ENCODE measurements around the gene AUTS2. TPM values are rescaled to one million over a fixed set of nuclear protein-coding genes. Genes with fewer than 3 reads are reported as not detected.

The AUTS2 gene
- total and polyA plus RNA-seq, 2 of the 8 experiments (the other 6 are each of a cell fraction or from before 2014, with no cell fraction given): 25.9 to 101 TPM

- Histone ChIP-seq H3K14ac (ENCODE audit: insufficient read length) (no peak overlapping the region), H3K36me3 (ENCODE audit: control insufficient read depth in 2 of 4, insufficient read depth in 4 of 4, low read length in 3 of 4) (no peaks in the 10 kb centered on the region), H3K4me2 (ENCODE audit: insufficient read depth in 1 of 2, low read depth in 2 of 2, low read length in 2 of 2) (no peak overlapping the region), H3K56ac (replicated peaks; ENCODE audit: insufficient read length, low read depth, low read length) (no peak overlapping the region), H2BK12ac (ENCODE audit: low read depth, low read length) (no peak overlapping the region), H3K79me1 (ENCODE audit: low read depth, low read length) (no peaks in the 10 kb centered on the region), H2BK5ac (ENCODE audit: low read depth, low read length) (no peak overlapping the region), H3K4ac (replicated peaks; ENCODE audit: insufficient read length, low read depth, low read length) (no peak overlapping the region), H3K4me3 (ENCODE audit: extremely low read depth in 1 of 4, insufficient read depth in 2 of 4, low read depth in 3 of 4, low read length in 4 of 4) (no peak overlapping the region), H3K79me2 (ENCODE audit: control insufficient read depth in 1 of 2, insufficient read depth in 2 of 2, low read length in 2 of 2) (no peaks in the 10 kb centered on the region), H3K9me3 (ENCODE audit: insufficient read depth in 2 of 2, low read depth in 1 of 2, low read length in 1 of 2) (no peaks in the 10 kb centered on the region), H2BK120ac (replicated peaks; ENCODE audit: low read depth, low read length) (no peak overlapping the region), H3K27me3 (replicated peaks in 1 of 4; ENCODE audit: control insufficient read depth in 3 of 4, extremely low read depth in 1 of 4, insufficient read depth in 3 of 4, low read length in 3 of 4) (no peaks in the 10 kb centered on the region), H2AFZ (ENCODE audit: low read length) (no peak overlapping the region), H2BK15ac (ENCODE audit: low read length) (no peak overlapping the region), H3K9ac (replicated peaks in 1 of 4; ENCODE audit: extremely low read depth in 1 of 4, low read depth in 3 of 4, low read length in 3 of 4) (no peak overlapping the region), H4K91ac (replicated peaks; ENCODE audit: insufficient read length, low read length) (no peak overlapping the region), H3K4me1 (replicated peaks in 1 of 4; ENCODE audit: control insufficient read depth in 3 of 4, insufficient read depth in 4 of 4, low read length in 3 of 4) (no peaks in the 10 kb centered on the region), H4K20me1 (replicated peaks in 1 of 2; ENCODE audit: control insufficient read depth in 1 of 2, insufficient read depth in 2 of 2, low read length in 2 of 2) (no peaks in the 10 kb centered on the region), H4K8ac (ENCODE audit: extremely low read depth, insufficient read depth, low read length) (no peak overlapping the region), H3K18ac (ENCODE audit: extremely low read depth, low read length) (no peak overlapping the region), H2BK20ac (ENCODE audit: low read length) (no peak overlapping the region), H2AK5ac (ENCODE audit: low read depth, low read length) (no peak overlapping the region), H3K23ac (ENCODE audit: insufficient read length) (no peak overlapping the region), H4K5ac (ENCODE audit: insufficient read length, low read depth, low read length) (no peak overlapping the region), H3K27ac (ENCODE audit: low read depth, low read length) (no peak overlapping the region), H3K23me2 (ENCODE audit: low read depth, low read length) (no peaks in the 10 kb centered on the region)
- WGBS, 2 experiments (ENCODE audit: extremely low coverage in 1 of 2, insufficient coverage in 1 of 2, insufficient read length in 1 of 2, insufficient replicate concordance in 2 of 2, low coverage in 1 of 2, low lambda C conversion rate in 2 of 2, missing lambda C conversion rate in 1 of 2): 81% methylated on average over 3 of the region's 3 CpGs; no CpG with 5 or more reads in 1 of the 2 experiments
- DNase-seq (ENCODE audit: low read depth in 1 of 2, low spot score in 2 of 2) (no peak), FAIRE-seq (no peak)
- CTCF ChIA-PET (ENCODE audit: partially characterized antibody): interaction anchor here (0.7 to 1.4 kb wide), 2 partner anchors 116 to 124 kb away, joined by 3 to 4 read pairs; no protein-coding TSS in a partner anchor
- POLR2A ChIA-PET (ENCODE audit: partially characterized antibody): no interaction called here
- TF ChIP-seq NRF1 (IDR thresholded peaks at IDR 0.05; ENCODE audit: low read depth, low read length) (no peak), EZH2 (IDR thresholded peaks at IDR 0.05; ENCODE audit: low read depth, low read length, severe bottlenecking) (no peak), FOSL1 (IDR thresholded peaks at IDR 0.05; ENCODE audit: insufficient read depth, low read depth, low read length) (no peak), CTBP2 (IDR thresholded peaks at IDR 0.05; ENCODE audit: borderline replicate concordance, insufficient read depth, insufficient read length, low read length) (no peak), CREB1 (IDR thresholded peaks at IDR 0.05) (no peak), PHF8 (conservative IDR thresholded peaks at IDR 0.05; ENCODE audit: low read depth, low read length) (no peak), SIX5 (IDR thresholded peaks at IDR 0.05; ENCODE audit: low read depth, low read length) (no peak), EP300 (IDR thresholded peaks at IDR 0.05; ENCODE audit: borderline replicate concordance in 1 of 2, low read depth in 2 of 2, low read length in 2 of 2) (no peak), USF2 (IDR thresholded peaks at IDR 0.05; ENCODE audit: low read length) (no peak), EGR1 (IDR thresholded peaks at IDR 0.05; ENCODE audit: borderline replicate concordance, low read depth, low read length) (no peak), TAF7 (optimal IDR thresholded peaks at IDR 0.05; ENCODE audit: borderline replicate concordance, low read depth, low read length) (no peak), CHD2 (IDR thresholded peaks at IDR 0.05; ENCODE audit: low read length) (no peak)
Observed at GRCh38 chr7:70383066-70383782, 784.9 kb downstream of the AUTS2 start.
